ENCODE measurements around the gene MCTP2. TPM values are rescaled to one million over a fixed set of nuclear protein-coding genes. Genes with fewer than 3 reads are reported as not detected.

The MCTP2 gene
- polyA plus RNA-seq, 4 donors, result 4.1 to 11.7 (median 5.6) TPM

DNA sequence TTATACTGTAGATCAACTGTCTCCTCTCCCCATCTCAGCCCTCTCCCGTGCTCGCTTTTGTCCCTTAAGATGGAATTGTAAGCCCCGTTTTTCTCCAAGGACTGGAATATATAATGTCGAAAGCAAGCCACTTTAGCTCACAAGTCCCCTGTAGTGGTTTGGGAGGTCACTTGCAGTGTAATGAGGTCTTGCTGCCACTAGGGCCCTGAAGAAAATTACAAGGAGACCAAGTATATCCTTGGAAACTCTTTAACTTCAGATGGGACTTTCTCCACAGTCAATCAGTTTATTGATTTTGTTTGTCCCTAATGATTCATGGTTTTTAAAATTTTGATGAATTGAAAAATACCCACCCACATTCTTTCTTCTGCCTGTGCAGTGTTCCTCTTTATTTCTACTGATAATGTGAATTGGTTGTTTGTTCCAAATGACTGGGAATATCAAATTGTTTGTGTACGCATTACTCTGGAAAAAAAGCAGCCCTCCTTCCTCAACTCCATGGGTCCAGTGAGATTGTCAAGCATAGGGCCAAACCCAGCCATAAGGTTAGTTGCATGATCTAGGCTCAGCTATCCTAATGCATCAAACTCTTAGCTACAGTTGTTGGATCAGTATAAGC, 294.8 kb downstream of the MCTP2 start:
- H3K27ac ChIP-seq (ENCODE audit: low read depth in 1 of 3, low read length in 2 of 3), result no peak overlapping the region
- no peak for FAIRE-seq
- WGBS, 3 donors, result 65 to 73% (median 71%) methylated on average over 5 of the region's 5 CpGs
- no peak for DNase-seq
- no peaks in the 10 kb centered on the region for H3K36me3 ChIP-seq (ENCODE audit: control insufficient read depth in 3 of 3, insufficient read depth in 2 of 3, low read depth in 1 of 3, low read length in 3 of 3)
- H3K4me3 ChIP-seq (ENCODE audit: low read depth in 1 of 3, low read length in 3 of 3), result no peak overlapping the region
- H3K4me1 ChIP-seq (ENCODE audit: control insufficient read depth in 3 of 3, insufficient read depth in 2 of 3, low read depth in 1 of 3, low read length in 2 of 3), result peaks cover 0 to 3% (median 0%) of the 10 kb centered on the region in 3 donors
- H3K27me3 ChIP-seq (ENCODE audit: control insufficient read depth in 3 of 3, insufficient read depth in 3 of 3, low read length in 3 of 3), result no peaks in the 10 kb centered on the region
- peaks cover 0 to 10% of the 10 kb centered on the region in 2 donors for H3K9me3 ChIP-seq (ENCODE audit: control insufficient read depth in 2 of 2, insufficient read depth in 1 of 2, low read depth in 1 of 2, low read length in 1 of 2)

GRCh38 chr15:94532226-94532625, 300.9 kb downstream of the MCTP2 start:
- no peak for DNase-seq
- Histone ChIP-seq H3K9me3 (ENCODE audit: control insufficient read depth in 2 of 2, insufficient read depth in 1 of 2, low read depth in 1 of 2, low read length in 1 of 2) (no peaks in the 10 kb centered on the region), H3K36me3 (ENCODE audit: control insufficient read depth in 3 of 3, insufficient read depth in 2 of 3, low read depth in 1 of 3, low read length in 3 of 3) (no peaks in the 10 kb centered on the region), H3K27me3 (ENCODE audit: control insufficient read depth in 3 of 3, insufficient read depth in 3 of 3, low read length in 3 of 3) (peaks cover 0 to 3% (median 0%) of the 10 kb centered on the region in 3 donors), H3K27ac (ENCODE audit: low read depth in 1 of 3, low read length in 2 of 3) (no peak overlapping the region), H3K4me1 (ENCODE audit: control insufficient read depth in 3 of 3, insufficient read depth in 2 of 3, low read depth in 1 of 3, low read length in 2 of 3) (no peaks in the 10 kb centered on the region), H3K4me3 (ENCODE audit: low read depth in 1 of 3, low read length in 3 of 3) (no peak overlapping the region)
- WGBS, 3 donors, result 49 to 64% (median 53%) methylated on average over 3 of the region's 3 CpGs
- FAIRE-seq, result no peak

All from small intestine (tissue), 7 donors.